Activated naive CD8-positive, alpha-beta T cell treated with anti-CD3 and anti-CD28 coated beads, Interleukin-2, amount 50 U/mL, for 16 hours (primary cell): ENCODE results near the gene LCK.

ENCODE experiments used
- DNase-seq: peaks from one replicate; pipeline ENCODE4 v3.0.0-alpha.2; 2020; ENCODE audit warnings: low read depth, low spot score

Gene LCK

DNA sequence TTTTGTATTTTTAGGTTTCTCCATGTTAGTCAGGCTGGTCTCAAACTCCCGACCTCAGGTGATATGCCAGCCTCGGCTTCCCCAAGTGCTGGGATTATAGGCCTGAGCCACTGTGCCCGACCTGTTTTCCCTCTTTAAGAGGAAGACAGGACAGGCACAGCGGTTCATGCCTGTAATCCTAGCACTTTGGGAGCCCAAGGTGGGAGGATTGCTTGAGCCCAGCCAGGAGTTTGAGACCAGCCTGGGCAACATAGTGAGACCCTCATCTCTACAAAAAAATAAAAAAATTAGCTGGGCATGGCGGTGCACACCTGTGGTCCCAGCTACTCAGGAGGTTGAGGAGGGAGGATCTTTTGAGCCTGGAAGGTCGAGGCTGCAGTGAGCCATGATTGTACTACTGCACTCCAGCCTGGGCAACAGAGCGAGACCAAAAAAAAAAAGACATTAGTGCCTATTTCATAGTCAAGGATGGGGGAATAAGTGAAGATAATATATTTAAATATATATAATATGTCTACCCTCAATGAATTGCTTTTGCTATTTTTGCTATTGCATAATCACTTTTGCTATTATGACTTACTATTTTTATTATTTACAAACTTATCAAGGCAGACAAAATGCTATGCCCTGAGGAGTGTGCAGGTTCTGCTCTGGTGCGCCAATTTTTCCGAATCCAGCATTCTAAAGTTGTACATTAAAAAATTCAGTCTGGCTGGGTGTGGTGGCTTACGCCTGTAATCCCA is 67.2 kb downstream of the LCK start:
- no peak for DNase-seq

DNA sequence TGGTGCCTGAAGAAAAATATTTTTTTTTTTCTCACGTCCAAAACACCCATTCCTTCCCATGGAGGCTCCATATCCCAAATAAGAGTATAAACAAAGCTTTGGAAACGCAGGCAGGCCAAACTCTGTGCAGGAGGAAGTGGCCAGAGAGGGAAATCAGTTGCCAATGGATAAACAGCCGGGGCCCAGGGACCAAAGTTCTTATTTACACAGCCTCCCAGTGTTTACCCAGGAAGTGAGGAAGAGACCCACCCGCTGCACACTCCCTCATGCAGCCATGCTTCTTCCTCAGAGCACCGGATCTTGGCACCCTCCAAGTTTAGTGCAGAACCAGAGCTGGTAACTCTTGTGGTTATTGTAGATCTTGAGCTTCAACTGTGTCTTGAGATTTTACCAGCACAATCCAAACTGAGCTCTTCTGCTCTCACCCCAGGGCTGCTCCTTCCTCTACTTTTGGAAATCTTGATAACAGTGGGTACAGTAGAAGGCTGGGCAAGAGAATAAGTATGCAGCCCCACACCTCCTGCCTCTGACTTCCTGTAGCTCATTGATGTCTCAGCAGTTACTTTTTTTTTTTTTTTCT is 70.7 kb downstream of the LCK start:
- DNase-seq, result no peak

DNA sequence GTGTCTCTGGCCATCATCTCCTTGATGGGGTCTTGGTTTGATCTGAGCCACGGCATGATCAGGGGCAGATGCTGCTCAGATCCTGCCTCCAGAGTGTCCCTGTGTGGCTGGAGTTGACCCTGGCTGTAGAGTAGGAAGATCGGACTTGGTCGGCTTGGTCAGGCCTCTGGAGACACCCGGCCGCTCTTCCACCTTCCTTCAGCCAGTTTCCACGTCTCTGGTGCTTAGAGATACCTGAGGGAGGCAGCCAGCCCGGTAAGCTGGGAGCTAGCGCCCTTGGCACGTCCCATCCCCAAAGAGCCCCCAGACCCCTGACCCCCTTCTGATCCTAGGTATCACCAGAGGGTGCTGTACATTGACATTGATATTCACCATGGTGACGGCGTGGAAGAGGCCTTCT is 76.1 kb downstream of the LCK start:
- DNase-seq, result no peak

DNA sequence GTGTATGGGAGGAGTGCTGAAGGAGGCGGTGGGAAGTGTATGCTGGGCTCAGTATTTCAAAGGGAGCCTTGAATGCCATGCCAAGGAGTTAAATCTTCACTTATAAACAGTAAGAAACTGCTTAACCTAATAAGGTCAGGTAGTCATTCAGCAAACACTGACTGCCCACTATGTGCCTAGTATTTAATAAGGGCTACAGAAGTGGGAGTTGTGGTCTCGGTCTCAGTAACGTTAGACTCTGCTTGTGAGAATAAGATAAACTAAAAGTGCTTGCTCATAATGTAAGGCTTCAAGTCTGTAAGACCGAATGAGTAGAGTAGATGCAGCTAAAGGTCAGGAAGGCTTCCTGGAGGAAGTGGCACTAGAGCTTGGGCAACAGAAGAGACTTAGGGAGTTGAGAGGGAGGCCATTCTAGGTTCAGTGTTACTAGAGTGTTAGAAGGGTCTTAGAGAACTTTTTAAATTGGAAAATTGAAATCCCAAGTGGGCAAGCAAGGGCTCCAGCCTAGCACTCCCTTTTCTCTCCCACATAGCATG is 78.9 kb downstream of the LCK start:
- no peak for DNase-seq

DNA sequence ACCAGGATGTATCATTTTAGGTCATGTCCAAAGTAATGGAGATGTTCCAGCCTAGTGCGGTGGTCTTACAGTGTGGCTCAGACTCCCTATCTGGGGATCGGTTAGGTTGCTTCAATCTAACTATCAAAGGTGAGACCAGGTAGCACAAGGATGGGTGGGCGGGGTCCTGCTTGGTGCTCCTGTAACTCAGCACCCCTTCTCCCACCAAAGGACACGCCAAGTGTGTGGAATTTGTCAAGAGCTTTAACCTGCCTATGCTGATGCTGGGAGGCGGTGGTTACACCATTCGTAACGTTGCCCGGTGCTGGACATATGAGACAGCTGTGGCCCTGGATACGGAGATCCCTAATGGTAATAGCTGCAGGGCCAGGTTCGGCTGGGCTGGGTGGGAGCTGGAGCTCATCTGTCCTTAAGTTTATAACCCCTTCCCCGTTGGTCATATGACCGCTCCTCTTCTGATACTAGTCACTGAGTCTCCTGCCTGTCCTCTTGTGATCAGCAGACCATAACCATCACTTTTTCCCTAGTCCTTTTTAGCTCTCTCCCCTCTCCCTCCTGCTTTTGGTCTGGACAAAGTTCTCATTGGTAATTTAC is 79.6 kb downstream of the LCK start:
- no peak for DNase-seq

DNA sequence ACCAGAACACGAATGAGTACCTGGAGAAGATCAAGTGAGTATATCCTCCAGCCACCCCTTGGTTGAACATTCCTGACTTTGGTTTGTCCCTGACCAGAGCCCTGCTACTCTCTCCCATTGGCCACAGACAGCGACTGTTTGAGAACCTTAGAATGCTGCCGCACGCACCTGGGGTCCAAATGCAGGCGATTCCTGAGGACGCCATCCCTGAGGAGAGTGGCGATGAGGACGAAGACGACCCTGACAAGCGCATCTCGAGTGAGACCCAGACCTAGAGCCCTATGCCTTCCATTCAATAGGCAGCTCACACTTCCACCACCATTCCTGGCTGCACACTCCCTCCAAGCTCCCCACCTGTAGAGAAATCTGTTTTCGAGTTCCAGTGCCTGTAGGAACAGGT is 80.5 kb downstream of the LCK start:
- no peak for DNase-seq

DNA sequence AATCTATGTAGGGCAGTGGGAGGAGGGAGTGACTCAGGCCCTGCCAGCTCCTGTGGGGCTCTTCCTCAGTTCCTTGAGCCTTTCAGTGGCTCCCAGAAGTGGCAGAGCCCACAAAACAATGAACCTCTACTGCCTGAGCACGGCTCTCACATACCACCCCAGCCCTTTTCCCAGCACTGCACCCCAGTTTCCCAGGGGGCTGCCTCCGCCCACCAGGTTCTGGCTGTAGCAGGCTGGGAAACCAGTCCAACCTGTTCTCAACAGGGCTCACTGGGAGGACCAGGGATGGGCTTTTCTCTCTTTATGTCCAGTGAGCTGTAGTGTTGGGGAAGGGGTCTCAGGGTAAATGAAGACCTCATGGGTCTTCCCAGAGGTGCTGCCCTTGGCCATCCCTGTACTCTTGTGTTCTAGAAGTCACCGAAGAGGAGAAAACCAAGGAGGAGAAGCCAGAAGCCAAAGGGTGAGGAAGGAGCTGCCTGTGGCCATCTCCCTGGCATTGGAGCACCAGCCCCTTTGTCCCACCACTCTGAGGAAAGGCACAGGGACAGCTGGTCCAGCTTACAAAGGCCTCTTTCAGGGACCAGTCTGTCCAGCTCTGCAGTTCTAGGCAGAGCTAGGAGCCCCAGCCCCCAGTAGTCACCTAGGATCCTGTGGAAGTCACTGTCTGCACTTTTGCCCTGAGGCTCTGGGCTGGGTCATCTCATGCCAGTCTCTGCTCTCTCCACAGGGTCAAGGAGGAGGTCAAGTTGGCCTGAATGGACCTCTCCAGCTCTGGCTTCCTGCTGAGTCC is 81.4 kb downstream of the LCK start:
- DNase-seq, result no peak

DNA sequence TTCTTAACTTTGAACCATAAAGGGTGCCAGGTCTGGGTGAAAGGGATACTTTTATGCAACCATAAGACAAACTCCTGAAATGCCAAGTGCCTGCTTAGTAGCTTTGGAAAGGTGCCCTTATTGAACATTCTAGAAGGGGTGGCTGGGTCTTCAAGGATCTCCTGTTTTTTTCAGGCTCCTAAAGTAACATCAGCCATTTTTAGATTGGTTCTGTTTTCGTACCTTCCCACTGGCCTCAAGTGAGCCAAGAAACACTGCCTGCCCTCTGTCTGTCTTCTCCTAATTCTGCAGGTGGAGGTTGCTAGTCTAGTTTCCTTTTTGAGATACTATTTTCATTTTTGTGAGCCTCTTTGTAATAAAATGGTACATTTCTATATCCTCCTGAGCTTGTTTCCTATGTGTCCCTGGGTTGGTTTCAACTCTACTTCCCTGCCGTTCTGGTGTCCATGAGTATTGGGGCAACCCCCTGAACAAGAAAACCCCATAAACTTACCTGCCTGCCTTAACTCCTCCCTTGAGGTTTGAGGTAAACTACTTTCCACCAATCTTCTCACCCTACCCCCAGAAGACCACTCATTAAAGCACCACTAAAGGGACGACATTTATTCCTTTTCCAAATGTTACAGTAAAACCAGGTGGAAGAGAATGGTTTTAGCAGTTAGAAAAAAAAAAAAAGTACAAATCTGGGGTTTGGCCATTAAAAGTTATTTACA is 82.3 kb downstream of the LCK start:
- no peak for DNase-seq

DNA sequence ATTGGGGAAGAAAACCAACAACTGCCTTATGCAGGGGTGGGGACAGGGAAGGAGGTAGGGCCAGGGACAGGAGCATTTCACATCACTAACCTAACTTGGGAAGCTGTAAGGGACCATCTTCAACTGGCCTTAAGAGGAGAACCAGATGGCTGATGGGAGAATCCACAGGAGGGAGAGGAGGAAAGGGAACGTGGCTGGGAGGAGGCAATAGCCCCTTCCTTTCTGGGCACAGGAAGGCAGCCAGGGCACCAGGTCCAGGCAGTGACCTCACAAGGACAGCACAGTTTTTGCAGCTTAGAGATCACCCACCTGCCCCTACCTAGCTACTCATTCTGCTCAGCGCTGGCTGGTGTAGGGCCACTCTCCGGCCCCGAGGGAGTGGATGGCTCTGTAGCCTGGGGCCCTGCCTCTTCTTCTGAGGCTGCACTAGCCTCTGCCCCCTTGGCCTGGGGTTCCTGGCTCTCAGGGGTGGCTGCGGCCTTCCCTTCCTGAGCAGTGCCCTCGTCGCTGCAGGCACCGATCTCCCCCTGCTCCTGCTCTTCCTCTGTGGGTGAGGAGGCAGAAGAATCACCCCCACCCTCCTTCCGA is 83.3 kb downstream of the LCK start:
- DNase-seq, result no peak

DNA sequence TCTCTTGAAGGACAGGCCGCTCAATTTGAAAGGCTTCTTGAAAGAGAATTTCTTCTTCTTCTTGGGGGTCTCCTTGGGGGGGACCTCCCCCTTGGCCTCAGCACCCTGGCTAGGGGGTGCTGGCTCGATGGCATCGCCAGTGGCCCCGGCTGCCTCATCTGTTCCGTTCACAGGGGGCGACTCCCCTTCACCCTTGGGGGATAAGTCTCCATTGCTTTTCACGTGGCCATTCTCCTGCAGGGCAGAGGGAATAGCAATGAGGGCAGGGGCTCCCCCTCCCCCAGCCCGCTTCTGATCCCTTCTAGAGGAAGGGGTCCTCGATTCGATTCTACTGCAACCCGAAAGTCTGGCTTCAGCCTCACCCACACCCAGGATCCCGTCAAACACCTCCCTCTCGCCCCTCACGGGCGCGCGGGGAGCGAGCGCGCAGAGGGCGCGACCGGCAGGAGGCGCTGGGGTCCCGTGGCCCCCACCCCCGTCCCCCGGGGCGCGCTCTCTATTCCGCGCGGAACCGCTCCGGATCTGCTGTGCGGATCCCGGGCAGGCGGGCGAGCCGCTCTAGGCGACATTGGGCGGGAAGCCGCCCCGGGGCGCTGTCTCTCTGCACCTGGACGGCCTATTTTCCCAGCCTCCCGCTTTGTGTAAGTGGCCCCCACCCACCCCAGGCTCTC is 83.9 kb downstream of the LCK start:
- no peak for DNase-seq

DNA sequence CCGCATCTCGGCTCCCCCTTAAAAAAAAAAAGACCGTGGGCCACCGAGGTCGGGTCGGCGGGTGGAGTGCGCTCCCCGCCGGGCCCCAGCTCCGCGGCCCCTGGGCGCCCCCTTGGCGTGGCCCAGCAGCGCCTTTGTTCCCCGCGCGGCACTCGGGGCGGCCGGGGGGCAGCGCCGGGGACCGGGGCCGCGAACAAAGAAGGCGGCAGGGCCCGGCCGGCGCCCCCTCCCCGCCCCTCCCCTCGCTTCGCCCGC is 84.4 kb downstream of the LCK start:
- DNase-seq, result no peak
